ENCODE measurements around the gene ATP2A3.

- no peak for TF ChIP-seq POLR2A (IDR thresholded peaks at IDR 0.05; ENCODE audit: low read depth, low read length)
- TF ChIP-seq PAX5 (IDR thresholded peaks at IDR 0.05; ENCODE audit: insufficient read depth, low read length, severe bottlenecking): no peak
- no peak for TF ChIP-seq POLR2AphosphoS5 (IDR thresholded peaks at IDR 0.05; ENCODE audit: low read depth, low read length)
- peak; percentile 52; the same call in 1 of the 2 replicates for TF ChIP-seq POU2F2 (IDR thresholded peaks at IDR 0.05; ENCODE audit: low read depth, low read length)
- no peak for TF ChIP-seq TAF1 (IDR thresholded peaks at IDR 0.05; ENCODE audit: low read depth, low read length)
Observed at GRCh38 chr17:3913531-3914311, 50.5 kb downstream of the ATP2A3 start.

Data from GM12891 (cell line).